DND-41 (cell line): Measurements from ENCODE around the gene TM4SF4.

Experiments
- EZH2 ChIP-seq: IDR thresholded peaks from 3 replicates; pipeline ENCODE4 v1.6.1; 2012; ENCODE audit warnings: borderline replicate concordance, low read depth, mild to moderate bottlenecking, moderate library complexity, low read length, inconsistent platforms; ENCODE audit not compliant: severe bottlenecking
- TF ChIP-seq, protein P1 (sequence below): IDR thresholded peaks from 2 replicates; pipeline ENCODE4 v1.5.1; 2012; ENCODE audit warnings: borderline replicate concordance, low read length, moderate library complexity, mild to moderate bottlenecking; ENCODE audit not compliant: poor library complexity, severe bottlenecking; ENCODE audit errors: extremely low read depth

- TF ChIP-seq, protein P1, sequence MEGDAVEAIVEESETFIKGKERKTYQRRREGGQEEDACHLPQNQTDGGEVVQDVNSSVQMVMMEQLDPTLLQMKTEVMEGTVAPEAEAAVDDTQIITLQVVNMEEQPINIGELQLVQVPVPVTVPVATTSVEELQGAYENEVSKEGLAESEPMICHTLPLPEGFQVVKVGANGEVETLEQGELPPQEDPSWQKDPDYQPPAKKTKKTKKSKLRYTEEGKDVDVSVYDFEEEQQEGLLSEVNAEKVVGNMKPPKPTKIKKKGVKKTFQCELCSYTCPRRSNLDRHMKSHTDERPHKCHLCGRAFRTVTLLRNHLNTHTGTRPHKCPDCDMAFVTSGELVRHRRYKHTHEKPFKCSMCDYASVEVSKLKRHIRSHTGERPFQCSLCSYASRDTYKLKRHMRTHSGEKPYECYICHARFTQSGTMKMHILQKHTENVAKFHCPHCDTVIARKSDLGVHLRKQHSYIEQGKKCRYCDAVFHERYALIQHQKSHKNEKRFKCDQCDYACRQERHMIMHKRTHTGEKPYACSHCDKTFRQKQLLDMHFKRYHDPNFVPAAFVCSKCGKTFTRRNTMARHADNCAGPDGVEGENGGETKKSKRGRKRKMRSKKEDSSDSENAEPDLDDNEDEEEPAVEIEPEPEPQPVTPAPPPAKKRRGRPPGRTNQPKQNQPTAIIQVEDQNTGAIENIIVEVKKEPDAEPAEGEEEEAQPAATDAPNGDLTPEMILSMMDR = no peak
- no peak for TF ChIP-seq EZH2
Observed at GRCh38 chr3:149509526-149509925, 35.0 kb downstream of the TM4SF4 start.
